GM12873 (cell line): Measurements from ENCODE around the gene PNMA8A.

Experiments
- CTCF ChIP-seq: IDR thresholded peaks from 2 replicates; pipeline ENCODE4 v1.5.1; 2012; ENCODE audit warnings: low read depth, mild to moderate bottlenecking, moderate library complexity, low read length, control low read depth; ENCODE audit not compliant: insufficient read depth; ENCODE audit errors: missing control alignments

The PNMA8A gene

GRCh38 chr19:46451352-46451751, 20.0 kb downstream of the PNMA8A start:
- no peak for TF ChIP-seq CTCF

- no peak for TF ChIP-seq CTCF
These were observed 20.6 kb downstream of the PNMA8A start for GRCh38 chr19:46450737-46451136.

- no peak for TF ChIP-seq CTCF
These were observed 22.1 kb downstream of the PNMA8A start for GRCh38 chr19:46449228-46449627.

- TF ChIP-seq CTCF, result no peak
These were observed 22.8 kb downstream of the PNMA8A start for GRCh38 chr19:46448601-46449000.

- TF ChIP-seq CTCF, result no peak
These were observed 23.5 kb downstream of the PNMA8A start for GRCh38 chr19:46447824-46448223.

GRCh38 chr19:46447006-46447405, 24.4 kb downstream of the PNMA8A start:
- TF ChIP-seq CTCF, result no peak

- no peak for TF ChIP-seq CTCF
These were observed 25.3 kb downstream of the PNMA8A start for GRCh38 chr19:46446021-46446420.
